Measurements from ENCODE around the gene ZAR1.
A peak's percentile ranks its signal among the peaks of the same experiment; 100 is the strongest.
"Not testable (repeated sequence)": the region's sequence is repeated elsewhere in the genome, so short reads cannot be mapped to it uniquely, and the experiment has no call there.

ZAR1 gene

GRCh38 chr4:48490012-48490679, at the start of gene ZAR1:
ZAR1 (plus strand) TSS chr4:48490252; CDS start chr4:48490292, 40 bp downstream.
- DNase-seq = no peak

GRCh38 chr4:48440914-48441313, 49.1 kb upstream of the ZAR1 start:
- DNase-seq = not testable (repeated sequence)

- no peak for DNase-seq
Measured at GRCh38 chr4:48445704-48446103, 44.3 kb upstream of the ZAR1 start.

GRCh38 chr4:48446642-48447041, 43.4 kb upstream of the ZAR1 start:
- DNase-seq = no peak

GRCh38 chr4:48449151-48449550, 40.9 kb upstream of the ZAR1 start:
- no peak for DNase-seq

GRCh38 chr4:48450740-48451139, 39.3 kb upstream of the ZAR1 start:
- no peak for DNase-seq

- not testable (repeated sequence) for DNase-seq
Measured at GRCh38 chr4:48451656-48452055, 38.4 kb upstream of the ZAR1 start.

GRCh38 chr4:48454591-48454990, 35.5 kb upstream of the ZAR1 start:
- no peak for DNase-seq

GRCh38 chr4:48461000-48461399, 29.1 kb upstream of the ZAR1 start:
- DNase-seq = no peak

GRCh38 chr4:48462363-48462762, 27.7 kb upstream of the ZAR1 start:
- DNase-seq = peak; percentile 61

- no peak for DNase-seq
Measured at GRCh38 chr4:48467442-48467841, 22.6 kb upstream of the ZAR1 start.

GRCh38 chr4:48467891-48468290, 22.2 kb upstream of the ZAR1 start:
- DNase-seq = no peak

- DNase-seq = no peak
Measured at GRCh38 chr4:48470137-48470536, 19.9 kb upstream of the ZAR1 start.

GRCh38 chr4:48470570-48470969, 19.5 kb upstream of the ZAR1 start:
- DNase-seq = no peak

GRCh38 chr4:48472794-48473193, 17.3 kb upstream of the ZAR1 start:
- peak; percentile 27 for DNase-seq

- no peak for DNase-seq
Measured at GRCh38 chr4:48475770-48476169, 14.3 kb upstream of the ZAR1 start.

GRCh38 chr4:48478273-48478672, 11.8 kb upstream of the ZAR1 start:
- DNase-seq = no peak

GRCh38 chr4:48481581-48481980, 8.5 kb upstream of the ZAR1 start:
- DNase-seq = no peak

- DNase-seq = peak; percentile 42
Measured at GRCh38 chr4:48483006-48483776, 6.9 kb upstream of the ZAR1 start, which contains the start of gene SLC10A4. SLC10A4 (plus strand) TSS chr4:48483343; CDS start chr4:48483562, 219 bp downstream.

GRCh38 chr4:48483777-48484493, 6.1 kb upstream of the ZAR1 start:
- DNase-seq = no peak

- DNase-seq = no peak
Measured at GRCh38 chr4:48484494-48485168, 5.4 kb upstream of the ZAR1 start.

GRCh38 chr4:48489683-48490011, 405 bp upstream of the ZAR1 start:
- no peak for DNase-seq

Data from NCI-H1105 (cell line).